Activated CD4-positive, CD25-positive, alpha-beta regulatory T cell (primary cell): Measurements from ENCODE around the gene MLLT6.

Experiments
- DNase-seq, 4 experiments: peaks; one replicate each; lab custom pipeline; 2025; lab: John Stamatoyannopoulos, UW

The MLLT6 gene

GRCh38 chr17:38762231-38762630, 57.2 kb downstream of the MLLT6 start:
- DNase-seq, result no peak

DNA sequence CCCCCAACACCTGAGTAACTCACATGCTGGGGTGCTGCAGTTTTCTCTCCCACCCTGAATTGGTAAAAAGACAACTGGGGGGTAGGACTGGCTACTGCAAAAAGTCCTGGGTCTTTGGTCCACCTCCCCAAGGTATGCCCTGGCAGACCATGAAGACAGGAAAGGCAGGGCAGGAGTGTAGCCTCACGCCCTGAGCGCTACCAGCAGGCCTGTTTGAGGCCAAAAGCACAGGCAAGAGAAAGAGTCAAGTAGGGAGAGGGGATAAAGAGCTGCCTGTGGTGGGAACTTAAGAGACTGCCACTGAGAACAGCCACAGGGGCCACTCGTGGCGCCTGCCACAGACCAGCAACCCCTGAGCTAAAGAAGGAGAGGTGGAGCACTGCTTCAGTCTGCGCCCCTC, 61.3 kb downstream of the MLLT6 start:
- DNase-seq, result no peak

DNA sequence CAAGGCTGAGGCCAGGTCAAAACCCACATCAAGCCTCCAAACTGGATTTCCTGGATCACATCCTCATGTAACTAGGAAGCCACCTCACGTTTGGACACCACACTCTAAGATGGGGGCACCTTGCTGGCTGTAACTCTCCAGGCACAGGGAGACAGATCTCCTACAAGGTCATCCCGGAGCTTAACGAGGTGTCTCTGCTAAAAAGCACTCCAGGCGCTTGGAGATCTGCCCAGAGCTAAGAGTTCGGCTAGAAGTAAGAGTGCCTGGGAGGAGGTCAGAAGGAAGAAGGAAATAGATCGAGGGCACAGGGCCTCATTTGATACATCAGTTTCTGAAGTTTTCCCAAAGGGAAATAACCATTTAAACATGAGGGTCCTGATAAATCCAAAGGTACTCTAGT, 63.3 kb downstream of the MLLT6 start:
- DNase-seq, result no peak

GRCh38 chr17:38773258-38773657, 68.2 kb downstream of the MLLT6 start:
- no peak for DNase-seq

- DNase-seq, result no peak
Measured at GRCh38 chr17:38777641-38778250, 72.7 kb downstream of the MLLT6 start.
